Endodermal cell (in vitro differentiated cells): Measurements from ENCODE around the gene SPEN. TPM values are rescaled to one million over a fixed set of nuclear protein-coding genes. Genes with fewer than 3 reads are reported as not detected.

Source experiments
- DNase-seq: peaks from one replicate; pipeline ENCODE4 v3.0.0-alpha.2; 2017
- H3K27ac ChIP-seq: 2 replicates; pipeline ENCODE4 v1.5.1; 2013; ENCODE audit warnings: mild to moderate bottlenecking, low read depth, low read length, moderate library complexity
- H3K27me3 ChIP-seq: 2 replicates; pipeline ENCODE4 v1.6.1; 2013; ENCODE audit warnings: mild to moderate bottlenecking, low read length, moderate library complexity; ENCODE audit not compliant: insufficient read depth, control insufficient read depth, poor library complexity, severe bottlenecking
- H3K36me3 ChIP-seq: 2 replicates; pipeline ENCODE4 v1.7.0; 2013; ENCODE audit warnings: mild to moderate bottlenecking, low read length, moderate library complexity; ENCODE audit not compliant: control insufficient read depth, insufficient read depth
- H3K4me1 ChIP-seq: one replicate; pipeline ENCODE4 v1.7.0; 2013; ENCODE audit warnings: low read length; ENCODE audit not compliant: control insufficient read depth, insufficient read depth
- H3K4me3 ChIP-seq: 2 replicates; pipeline ENCODE4 v1.5.1; 2013; ENCODE audit warnings: mild to moderate bottlenecking, low read length, moderate library complexity
- H3K9ac ChIP-seq: 2 replicates; pipeline ENCODE4 v1.6.1; 2013; ENCODE audit warnings: mild to moderate bottlenecking, low read length, moderate library complexity; ENCODE audit not compliant: poor library complexity, severe bottlenecking; ENCODE audit errors: extremely low read depth
- H3K9me3 ChIP-seq: 2 replicates; pipeline ENCODE4 v1.6.1; 2013; ENCODE audit warnings: mild to moderate bottlenecking, low read length, moderate library complexity; ENCODE audit not compliant: control insufficient read depth
- H3K27ac Mint-ChIP-seq: 2 replicates; pipeline ENCODE4 v1.8.0; 2020; ENCODE audit warnings: mixed read lengths
- H3K27me3 Mint-ChIP-seq: 2 replicates; pipeline ENCODE4 v1.8.0; 2021; ENCODE audit warnings: mild to moderate bottlenecking, mixed read lengths; ENCODE audit not compliant: insufficient read depth
- H3K36me3 Mint-ChIP-seq: 2 replicates; pipeline ENCODE4 v1.8.0; 2020; ENCODE audit warnings: low read depth, mixed read lengths
- H3K4me1 Mint-ChIP-seq: 2 replicates; pipeline ENCODE4 v1.8.0; 2020; ENCODE audit warnings: mixed read lengths
- H3K4me3 Mint-ChIP-seq: 2 replicates; pipeline ENCODE4 v1.8.0; 2020; ENCODE audit warnings: mild to moderate bottlenecking, moderate library complexity, mixed read lengths
- H3K9me3 Mint-ChIP-seq: 2 replicates; pipeline ENCODE4 v1.8.0; 2020; ENCODE audit warnings: mild to moderate bottlenecking, mixed read lengths
- CTCF ChIP-seq: fragments of 200-600 bp; sonication (generic); conservative IDR thresholded peaks from 2 replicates; pipeline ENCODE4 v1.5.0; 2021; ENCODE audit warnings: antibody characterized with exemption, mild to moderate bottlenecking
- WGBS, 2 experiments: methylation state at CpG; one replicate each; pipeline versions ENCODE4 v1.1.5 to v1.1.7; 2013; ENCODE audit warnings: missing lambda C conversion rate in 2 of 2, mixed read lengths in 1 of 2; ENCODE audit not compliant: insufficient coverage in 1 of 2, insufficient read length in 1 of 2; 5-methylcytosine and 5-hydroxymethylcytosine counted together
- total RNA-seq, 2 donors: library from RNA; stranded (reverse); fragmentation: NEBNext Ultra II Directional in 1 of 2; extraction: Animal tissue kit (Norgen Biotek cat#: 25700) in 1 of 2; gene quantifications; 2 replicates in 1 of 2; 3 replicates in 1 of 2; pipeline ENCODE4 v1.2.1, GENCODE V29; 2021

Gene SPEN
- total RNA-seq, 2 donors from 2014 or later = 61.5 to 71.9 TPM

GRCh38 chr1:15942661-15943327 is 95.3 kb downstream of the SPEN start:
- WGBS, 2 experiments = 93 to 94% methylated on average over 16 to 18 of the region's 18 CpGs
- no peak overlapping the region for H3K9ac ChIP-seq

GRCh38 chr1:15943328-15943991 is 96.0 kb downstream of the SPEN start:
- 95 to 97% methylated on average over 18 to 33 of the region's 33 CpGs for WGBS, 2 experiments
- H3K4me1 Mint-ChIP-seq = peaks cover 4% of the 10 kb centered on the region
- no peak overlapping the region for H3K27ac Mint-ChIP-seq
- no peak overlapping the region for H3K9ac ChIP-seq
- no peak overlapping the region for H3K27ac ChIP-seq
- H3K9me3 ChIP-seq = no peaks in the 10 kb centered on the region
- H3K4me3 ChIP-seq = no peak overlapping the region
- H3K27me3 Mint-ChIP-seq = no peaks in the 10 kb centered on the region
- no peak for TF ChIP-seq CTCF
- H3K36me3 ChIP-seq = peaks cover 48% of the 10 kb centered on the region
- no peak overlapping the region for H3K4me3 Mint-ChIP-seq
- H3K36me3 Mint-ChIP-seq = peaks cover 56% of the 10 kb centered on the region
- DNase-seq = peak; percentile 40
- H3K4me1 ChIP-seq = no peaks in the 10 kb centered on the region
- H3K27me3 ChIP-seq = no peaks in the 10 kb centered on the region
- H3K9me3 Mint-ChIP-seq = no peaks in the 10 kb centered on the region

More at GRCh38 chr1:15942661-15943327, 95.3 kb downstream of the SPEN start:
- H3K4me1 Mint-ChIP-seq = peaks cover 4% of the 10 kb centered on the region
- no peaks in the 10 kb centered on the region for H3K27me3 Mint-ChIP-seq
- TF ChIP-seq CTCF = no peak
- Histone ChIP-seq H3K9me3 (no peaks in the 10 kb centered on the region), H3K4me1 (no peaks in the 10 kb centered on the region), H3K4me3 (no peak overlapping the region), H3K36me3 (peaks cover 47% of the 10 kb centered on the region), H3K27ac (no peak overlapping the region), H3K27me3 (no peaks in the 10 kb centered on the region)
- H3K9me3 Mint-ChIP-seq = no peaks in the 10 kb centered on the region
- peak; percentile 38 for DNase-seq
- H3K27ac Mint-ChIP-seq = no peak overlapping the region
- no peak overlapping the region for H3K4me3 Mint-ChIP-seq
- peaks cover 53% of the 10 kb centered on the region for H3K36me3 Mint-ChIP-seq

GRCh38 chr1:15943992-15944307 is 96.4 kb downstream of the SPEN start:
- Mint-ChIP-seq H3K27ac (no peak overlapping the region), H3K36me3 (peaks cover 55% of the 10 kb centered on the region), H3K27me3 (no peaks in the 10 kb centered on the region), H3K4me1 (peaks cover 8% of the 10 kb centered on the region), H3K4me3 (no peak overlapping the region), H3K9me3 (no peaks in the 10 kb centered on the region)
- Histone ChIP-seq H3K9me3 (no peaks in the 10 kb centered on the region), H3K9ac (no peak overlapping the region), H3K4me1 (no peaks in the 10 kb centered on the region), H3K36me3 (peaks cover 47% of the 10 kb centered on the region), H3K4me3 (no peak overlapping the region), H3K27me3 (no peaks in the 10 kb centered on the region), H3K27ac (no peak overlapping the region)
- no peak for DNase-seq
- TF ChIP-seq CTCF = no peak
- 94 to 96% methylated on average over 18 to 22 of the region's 22 CpGs for WGBS, 2 experiments
